ENCODE data around the gene FKBP5. TPM values are rescaled to one million over a fixed set of nuclear protein-coding genes. Genes with fewer than 3 reads are reported as not detected.
A peak's percentile ranks its signal among the peaks of the same experiment; 100 is the strongest.

Gene FKBP5
- total and polyA plus RNA-seq, 4 donors, result 6.9 to 19.9 (median 9.5) TPM

GRCh38 chr6:35724471-35724870 is 35.8 kb upstream of the FKBP5 start:
- Histone ChIP-seq H3K4me3 (ENCODE audit: low read depth, low read length) (no peak overlapping the region), H3K4me1 (ENCODE audit: control insufficient read depth, insufficient read depth, low read length) (peaks cover 47% of the 10 kb centered on the region)

GRCh38 chr6:35724059-35724458 is 35.3 kb upstream of the FKBP5 start:
- DNase-seq (ENCODE audit: low read depth in 4 of 6, low spot score in 6 of 6), result no peak
- H3K4me3 ChIP-seq (ENCODE audit: low read depth, low read length), result no peak overlapping the region
- H3K27ac ChIP-seq (ENCODE audit: low read depth, low read length), result no peak overlapping the region
- H3K36me3 ChIP-seq (ENCODE audit: control insufficient read depth, insufficient read depth, low read length), result no peaks in the 10 kb centered on the region
- 92% methylated on average over 4 of the region's 4 CpGs for WGBS (ENCODE audit: insufficient coverage)
- H3K27me3 ChIP-seq (ENCODE audit: control insufficient read depth, insufficient read depth, low read length), result no peaks in the 10 kb centered on the region
- no peaks in the 10 kb centered on the region for H3K9me3 ChIP-seq (ENCODE audit: control insufficient read depth, insufficient read depth, low read length)
- H3K4me1 ChIP-seq (ENCODE audit: control insufficient read depth, insufficient read depth, low read length), result peaks cover 46% of the 10 kb centered on the region

More at GRCh38 chr6:35724471-35724870, 35.8 kb upstream of the FKBP5 start:
- Histone ChIP-seq H3K36me3 (ENCODE audit: control insufficient read depth, insufficient read depth, low read length) (no peaks in the 10 kb centered on the region), H3K27me3 (ENCODE audit: control insufficient read depth, insufficient read depth, low read length) (no peaks in the 10 kb centered on the region), H3K9me3 (ENCODE audit: control insufficient read depth, insufficient read depth, low read length) (no peaks in the 10 kb centered on the region), H3K27ac (ENCODE audit: low read depth, low read length) (no peak overlapping the region)
- DNase-seq (ENCODE audit: low read depth in 4 of 6, low spot score in 6 of 6), result no peak
- 100% methylated on average over 1 of the region's 2 CpGs for WGBS (ENCODE audit: insufficient coverage)

- WGBS (ENCODE audit: insufficient coverage), result 100% methylated on average over 1 of the region's 2 CpGs
- no peaks in the 10 kb centered on the region for H3K36me3 ChIP-seq (ENCODE audit: control insufficient read depth, insufficient read depth, low read length)
- H3K9me3 ChIP-seq (ENCODE audit: control insufficient read depth, insufficient read depth, low read length), result no peaks in the 10 kb centered on the region
- H3K4me3 ChIP-seq (ENCODE audit: low read depth, low read length), result no peak overlapping the region
- H3K4me1 ChIP-seq (ENCODE audit: control insufficient read depth, insufficient read depth, low read length), result peaks cover 46% of the 10 kb centered on the region
- DNase-seq (ENCODE audit: low read depth in 4 of 6, low spot score in 6 of 6), result no peak
- no peak overlapping the region for H3K27ac ChIP-seq (ENCODE audit: low read depth, low read length)
- H3K27me3 ChIP-seq (ENCODE audit: control insufficient read depth, insufficient read depth, low read length), result no peaks in the 10 kb centered on the region
These were observed 34.9 kb upstream of the FKBP5 start for GRCh38 chr6:35723587-35723986.

DNA sequence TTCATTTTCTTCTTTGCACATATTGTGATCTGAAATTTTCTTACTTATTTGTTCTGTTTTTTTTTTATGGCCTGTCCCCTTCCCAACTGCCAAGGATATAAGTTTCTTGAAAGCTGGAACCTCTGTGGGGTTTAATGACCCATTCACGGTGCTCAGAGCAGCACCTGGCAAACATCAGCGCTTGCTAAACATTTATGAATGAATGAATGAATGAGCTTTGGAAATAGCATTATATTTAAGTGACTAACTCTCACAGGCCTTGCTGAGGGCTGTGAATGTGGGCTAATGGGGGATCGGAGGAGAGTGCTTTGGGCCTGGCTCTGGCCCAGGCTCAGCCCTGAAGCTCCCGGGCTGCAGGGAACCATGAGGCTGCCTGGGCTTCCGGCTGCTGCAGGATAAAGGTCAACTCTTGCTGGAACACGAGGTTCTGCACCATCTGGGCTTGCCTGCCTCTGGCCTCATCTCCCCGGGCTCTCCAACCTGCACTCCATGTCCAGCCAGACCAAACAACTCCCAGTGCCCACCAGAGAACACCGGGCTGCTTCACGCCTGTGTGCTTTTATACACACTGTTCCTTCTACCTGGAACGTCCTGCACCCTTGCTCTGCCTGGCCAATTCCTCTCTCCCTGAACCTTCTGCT is 33.5 kb upstream of the FKBP5 start:
- Histone ChIP-seq H3K27me3 (ENCODE audit: control insufficient read depth, insufficient read depth, low read length) (no peaks in the 10 kb centered on the region), H3K27ac (ENCODE audit: low read depth, low read length) (no peak overlapping the region), H3K36me3 (ENCODE audit: control insufficient read depth, insufficient read depth, low read length) (no peaks in the 10 kb centered on the region), H3K4me3 (ENCODE audit: low read depth, low read length) (no peak overlapping the region), H3K4me1 (ENCODE audit: control insufficient read depth, insufficient read depth, low read length) (peaks cover 38% of the 10 kb centered on the region), H3K9me3 (ENCODE audit: control insufficient read depth, insufficient read depth, low read length) (no peaks in the 10 kb centered on the region)
- 75% methylated on average over 10 of the region's 10 CpGs for WGBS (ENCODE audit: insufficient coverage)
- DNase-seq (ENCODE audit: low read depth in 4 of 6, low spot score in 6 of 6), result no peak

- H3K4me1 ChIP-seq (ENCODE audit: control insufficient read depth, insufficient read depth, low read length), result peaks cover 23% of the 10 kb centered on the region
- 7% methylated on average over 19 of the region's 21 CpGs for WGBS (ENCODE audit: insufficient coverage)
- no peaks in the 10 kb centered on the region for H3K27me3 ChIP-seq (ENCODE audit: control insufficient read depth, insufficient read depth, low read length)
- peak overlapping the region; percentile 14 for H3K4me3 ChIP-seq (ENCODE audit: low read depth, low read length)
- DNase-seq (ENCODE audit: low read depth in 4 of 6, low spot score in 6 of 6), result peak in 3 of 6 donors; percentile 30 to 77 (median 76)
- no peaks in the 10 kb centered on the region for H3K36me3 ChIP-seq (ENCODE audit: control insufficient read depth, insufficient read depth, low read length)
- peak overlapping the region; percentile 77 for H3K27ac ChIP-seq (ENCODE audit: low read depth, low read length)
- no peaks in the 10 kb centered on the region for H3K9me3 ChIP-seq (ENCODE audit: control insufficient read depth, insufficient read depth, low read length)
These were observed 31.4 kb upstream of the FKBP5 start for GRCh38 chr6:35719830-35720733.

GRCh38 chr6:35719404-35719829 is 30.7 kb upstream of the FKBP5 start:
- peaks cover 23% of the 10 kb centered on the region for H3K4me1 ChIP-seq (ENCODE audit: control insufficient read depth, insufficient read depth, low read length)
- WGBS (ENCODE audit: insufficient coverage), result 56% methylated on average over 5 of the region's 5 CpGs
- H3K27me3 ChIP-seq (ENCODE audit: control insufficient read depth, insufficient read depth, low read length), result no peaks in the 10 kb centered on the region
- DNase-seq (ENCODE audit: low read depth in 4 of 6, low spot score in 6 of 6), result no peak
- H3K4me3 ChIP-seq (ENCODE audit: low read depth, low read length), result no peak overlapping the region
- no peaks in the 10 kb centered on the region for H3K9me3 ChIP-seq (ENCODE audit: control insufficient read depth, insufficient read depth, low read length)
- no peaks in the 10 kb centered on the region for H3K36me3 ChIP-seq (ENCODE audit: control insufficient read depth, insufficient read depth, low read length)
- peak overlapping the region; percentile 78 for H3K27ac ChIP-seq (ENCODE audit: low read depth, low read length)

GRCh38 chr6:35718911-35719381 is 30.2 kb upstream of the FKBP5 start:
- Histone ChIP-seq H3K4me1 (ENCODE audit: control insufficient read depth, insufficient read depth, low read length) (peaks cover 23% of the 10 kb centered on the region), H3K9me3 (ENCODE audit: control insufficient read depth, insufficient read depth, low read length) (no peaks in the 10 kb centered on the region), H3K27me3 (ENCODE audit: control insufficient read depth, insufficient read depth, low read length) (no peaks in the 10 kb centered on the region), H3K36me3 (ENCODE audit: control insufficient read depth, insufficient read depth, low read length) (no peaks in the 10 kb centered on the region), H3K27ac (ENCODE audit: low read depth, low read length) (peak overlapping the region; percentile 78), H3K4me3 (ENCODE audit: low read depth, low read length) (no peak overlapping the region)
- no peak for DNase-seq (ENCODE audit: low read depth in 4 of 6, low spot score in 6 of 6)
- 80% methylated on average over 1 of the region's 2 CpGs for whole genome bisulfite sequencing (ENCODE audit: insufficient coverage)

- Histone ChIP-seq H3K4me3 (ENCODE audit: low read depth, low read length) (no peak overlapping the region), H3K4me1 (ENCODE audit: control insufficient read depth, insufficient read depth, low read length) (peaks cover 23% of the 10 kb centered on the region), H3K36me3 (ENCODE audit: control insufficient read depth, insufficient read depth, low read length) (no peaks in the 10 kb centered on the region), H3K27me3 (ENCODE audit: control insufficient read depth, insufficient read depth, low read length) (no peaks in the 10 kb centered on the region), H3K27ac (ENCODE audit: low read depth, low read length) (peak overlapping the region; percentile 78), H3K9me3 (ENCODE audit: control insufficient read depth, insufficient read depth, low read length) (no peaks in the 10 kb centered on the region)
- no peak for DNase-seq (ENCODE audit: low read depth in 4 of 6, low spot score in 6 of 6)
- WGBS (ENCODE audit: insufficient coverage), result 57% methylated on average over 4 of the region's 4 CpGs
These were observed 29.6 kb upstream of the FKBP5 start for GRCh38 chr6:35718375-35718736.

- no peak for DNase-seq (ENCODE audit: low read depth in 4 of 6, low spot score in 6 of 6)
- 71% methylated on average over 18 of the region's 19 CpGs for WGBS (ENCODE audit: insufficient coverage)
- H3K4me3 ChIP-seq (ENCODE audit: low read depth, low read length), result no peak overlapping the region
- peaks cover 23% of the 10 kb centered on the region for H3K4me1 ChIP-seq (ENCODE audit: control insufficient read depth, insufficient read depth, low read length)
- H3K9me3 ChIP-seq (ENCODE audit: control insufficient read depth, insufficient read depth, low read length), result no peaks in the 10 kb centered on the region
- H3K27me3 ChIP-seq (ENCODE audit: control insufficient read depth, insufficient read depth, low read length), result no peaks in the 10 kb centered on the region
- peak overlapping the region; percentile 78 for H3K27ac ChIP-seq (ENCODE audit: low read depth, low read length)
- H3K36me3 ChIP-seq (ENCODE audit: control insufficient read depth, insufficient read depth, low read length), result no peaks in the 10 kb centered on the region
These were observed 29.0 kb upstream of the FKBP5 start for GRCh38 chr6:35717449-35718374.

Measured in spinal cord (tissue), 10 donors.